HS-27A (cell line): ENCODE data around the gene MCM7.

Experiments used
- DNase-seq: peaks from one replicate; pipeline ENCODE4 v3.0.0-alpha.2; 2012; ENCODE audit warnings: low read depth, missing footprints

MCM7 gene

DNA sequence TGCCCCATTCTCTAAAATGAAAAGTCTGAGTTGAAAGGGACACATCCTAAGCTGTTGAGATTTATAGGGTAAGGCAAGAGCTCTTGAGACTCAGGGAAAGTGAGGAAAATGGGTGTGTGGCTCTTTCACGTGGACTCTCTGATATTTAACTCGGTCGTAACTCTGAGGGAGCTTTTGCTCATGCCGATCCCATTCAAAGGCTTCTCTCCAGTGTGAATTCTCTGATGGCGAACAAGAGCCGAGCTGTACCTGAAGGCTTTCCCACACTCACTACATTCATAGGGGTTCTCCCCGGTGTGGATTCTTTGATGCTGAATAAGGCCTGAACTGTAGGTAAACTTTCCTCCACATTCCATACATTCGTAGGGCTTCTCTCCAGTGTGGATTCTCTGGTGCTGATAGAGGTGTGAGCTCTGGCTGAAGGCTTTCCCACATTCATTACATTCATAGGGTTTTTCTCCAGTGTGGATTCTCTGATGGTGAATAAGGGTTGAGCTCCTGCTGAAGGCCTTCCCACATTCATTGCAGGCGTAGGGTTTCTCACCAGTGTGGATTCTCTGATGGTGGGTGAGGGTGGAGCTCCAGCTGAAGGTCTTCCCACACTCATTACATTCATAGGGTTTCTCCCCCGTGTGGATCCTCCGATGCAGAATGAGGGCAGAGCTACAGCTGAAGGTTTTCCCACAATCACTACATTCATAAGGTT lies 30.0 kb downstream of the MCM7 start:
- DNase-seq: no peak

DNA sequence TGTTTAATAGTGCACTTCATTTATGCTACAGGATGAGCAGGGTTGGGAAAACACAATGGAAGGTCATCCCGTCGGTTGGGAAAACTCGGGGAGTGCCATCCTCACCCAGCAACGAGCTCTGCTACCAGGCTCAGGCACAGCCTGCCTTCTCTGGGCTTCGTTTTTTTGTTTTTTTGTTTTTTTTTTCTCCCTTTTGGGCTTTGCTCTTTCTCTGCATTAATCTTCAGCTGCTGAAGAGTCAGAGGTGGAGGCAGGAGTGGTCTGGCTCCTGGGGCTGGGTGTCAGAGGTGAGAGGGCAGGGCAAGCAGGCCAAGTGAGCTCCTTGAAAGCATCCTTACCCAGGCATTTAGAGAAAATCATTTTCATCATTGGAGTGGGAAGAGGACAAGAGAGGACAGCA lies 31.2 kb downstream of the MCM7 start:
- DNase-seq: no peak

DNA sequence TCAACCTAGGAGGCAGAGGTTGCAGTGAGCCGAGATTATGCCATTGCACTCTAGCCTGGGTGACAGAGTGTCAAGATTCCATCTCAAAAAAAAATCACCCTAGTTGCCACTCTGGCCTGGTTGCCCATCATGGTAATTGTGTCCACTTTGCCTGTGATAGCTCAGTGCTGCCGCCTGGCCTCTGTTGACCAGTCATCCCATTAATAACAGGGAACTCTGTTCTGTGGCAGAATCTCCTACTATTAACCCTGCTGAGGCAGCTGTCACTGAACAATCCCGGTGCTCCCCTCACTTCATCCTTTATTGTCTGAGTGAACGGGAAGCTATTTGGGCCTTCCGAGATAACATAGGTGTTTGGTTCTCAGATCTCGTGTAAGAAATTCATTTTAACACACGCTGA lies 34.2 kb downstream of the MCM7 start:
- no peak for DNase-seq

DNA sequence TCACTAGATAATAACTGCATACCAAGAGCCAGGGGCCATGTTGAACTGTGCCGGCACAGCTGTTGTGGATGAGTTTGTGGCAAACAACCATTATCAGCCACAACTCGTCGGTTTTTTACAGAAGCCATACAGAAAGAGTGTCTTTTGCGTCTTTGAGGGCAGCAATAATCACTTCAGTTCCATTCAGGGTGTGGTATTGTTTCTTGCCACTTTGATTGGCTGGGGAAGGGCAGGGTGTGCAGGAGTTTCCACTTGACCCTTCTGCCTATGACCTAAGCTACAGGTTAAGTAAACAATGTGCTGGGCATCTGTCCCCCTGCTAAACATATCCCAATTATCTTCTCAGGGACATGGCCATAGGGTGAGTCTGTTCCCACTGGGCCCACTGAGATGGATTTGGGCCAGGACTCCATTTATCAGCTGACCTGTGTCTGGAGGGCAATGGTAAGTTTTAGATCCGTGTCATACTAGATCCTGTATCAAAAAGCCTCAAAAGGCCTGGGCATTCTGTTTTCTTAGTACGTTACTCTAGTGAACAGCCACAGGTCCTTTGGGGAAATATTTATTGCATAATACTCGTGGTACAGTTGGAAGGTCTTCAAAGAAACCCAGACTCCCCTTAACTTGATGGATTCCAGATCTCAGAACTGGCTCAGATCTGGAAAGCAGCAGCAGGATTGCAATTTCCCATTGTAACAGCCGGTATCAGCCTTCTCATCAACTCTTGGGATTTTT lies 35.6 kb downstream of the MCM7 start:
- no peak for DNase-seq

DNA sequence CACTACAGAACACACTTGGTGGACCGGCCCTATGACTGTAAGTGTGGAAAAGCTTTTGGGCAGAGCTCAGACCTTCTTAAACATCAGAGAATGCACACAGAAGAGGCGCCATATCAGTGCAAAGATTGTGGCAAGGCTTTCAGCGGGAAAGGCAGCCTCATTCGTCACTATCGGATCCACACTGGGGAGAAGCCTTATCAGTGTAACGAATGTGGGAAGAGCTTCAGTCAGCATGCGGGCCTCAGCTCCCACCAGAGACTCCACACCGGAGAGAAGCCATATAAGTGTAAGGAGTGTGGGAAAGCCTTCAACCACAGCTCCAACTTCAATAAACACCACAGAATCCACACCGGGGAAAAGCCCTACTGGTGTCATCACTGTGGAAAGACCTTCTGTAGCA lies 37.0 kb downstream of the MCM7 start:
- no peak for DNase-seq

DNA sequence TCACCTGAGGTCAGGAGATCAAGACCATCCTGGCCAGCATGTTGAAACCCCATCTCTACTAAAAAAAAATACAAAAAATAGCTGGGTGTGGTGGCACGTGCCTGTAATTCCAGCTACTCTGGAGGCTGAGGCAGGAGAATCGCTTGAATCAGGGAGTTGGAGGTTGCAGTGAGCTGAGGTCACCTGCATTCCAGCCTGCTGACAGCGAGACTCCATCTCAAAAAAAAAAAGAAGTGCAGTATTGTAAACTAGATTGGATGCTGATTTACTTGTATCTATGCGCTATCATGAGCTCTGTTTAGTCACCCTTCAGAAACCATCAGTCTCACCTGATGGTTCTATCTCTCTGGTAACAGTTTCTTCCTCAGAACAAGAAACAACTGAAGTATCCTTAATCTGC lies 37.8 kb downstream of the MCM7 start:
- no peak for DNase-seq

DNA sequence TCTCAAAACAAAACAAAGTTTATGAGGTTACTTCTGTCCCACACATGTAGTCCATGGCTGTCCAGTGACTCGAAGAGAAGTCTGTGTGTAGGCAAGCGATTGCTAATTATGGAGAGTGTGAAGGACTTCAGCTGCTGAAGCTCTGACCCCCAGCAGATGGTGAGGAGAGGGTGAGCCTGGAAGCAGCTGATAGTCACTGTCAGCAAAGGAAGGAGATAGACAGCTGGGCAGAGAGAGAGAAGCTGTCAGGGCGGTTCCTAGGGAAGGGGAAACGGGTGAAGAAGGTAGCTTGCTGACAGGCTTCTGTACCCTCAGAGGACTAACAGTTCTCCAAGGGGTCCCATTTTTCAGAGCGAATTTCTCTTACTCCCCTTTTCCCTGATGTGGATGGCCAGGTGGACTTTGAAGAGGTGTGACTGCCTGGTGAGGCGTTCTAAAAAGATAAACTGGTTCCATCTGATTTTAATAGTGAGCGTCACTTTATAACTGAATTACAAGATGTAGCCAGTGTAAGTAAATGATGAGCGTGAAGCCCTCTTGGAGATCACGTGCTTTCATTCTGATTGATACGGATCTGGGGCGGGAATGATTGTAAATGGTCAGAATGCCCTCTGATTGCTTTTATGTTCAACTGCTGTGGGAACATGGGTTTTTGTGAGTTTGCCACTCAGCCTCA lies 39.5 kb downstream of the MCM7 start:
- DNase-seq: no peak

DNA sequence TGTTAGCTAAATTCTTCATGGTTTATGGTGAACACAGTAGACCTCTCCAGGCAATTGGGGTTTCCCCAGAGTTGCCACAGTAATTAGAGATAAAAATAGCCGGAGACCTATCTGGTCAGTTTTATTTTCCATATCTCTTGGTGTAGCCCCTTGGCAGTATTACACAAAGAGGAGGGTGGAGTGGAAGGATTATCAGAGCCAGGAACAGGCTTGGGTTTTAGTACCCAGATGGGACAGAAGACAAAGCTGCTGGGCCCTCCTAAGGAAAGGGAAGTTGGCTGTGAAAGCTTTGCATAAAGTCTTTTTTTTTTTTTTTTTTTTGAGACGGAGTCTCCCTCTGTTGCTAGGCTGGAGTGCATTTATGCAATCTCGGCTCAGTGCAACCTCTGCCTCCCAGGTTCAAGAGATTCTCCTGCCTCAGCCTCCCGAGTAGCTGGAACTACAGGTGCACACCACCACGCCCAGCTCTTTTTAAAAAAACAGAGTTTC lies 41.9 kb downstream of the MCM7 start:
- DNase-seq: no peak

DNA sequence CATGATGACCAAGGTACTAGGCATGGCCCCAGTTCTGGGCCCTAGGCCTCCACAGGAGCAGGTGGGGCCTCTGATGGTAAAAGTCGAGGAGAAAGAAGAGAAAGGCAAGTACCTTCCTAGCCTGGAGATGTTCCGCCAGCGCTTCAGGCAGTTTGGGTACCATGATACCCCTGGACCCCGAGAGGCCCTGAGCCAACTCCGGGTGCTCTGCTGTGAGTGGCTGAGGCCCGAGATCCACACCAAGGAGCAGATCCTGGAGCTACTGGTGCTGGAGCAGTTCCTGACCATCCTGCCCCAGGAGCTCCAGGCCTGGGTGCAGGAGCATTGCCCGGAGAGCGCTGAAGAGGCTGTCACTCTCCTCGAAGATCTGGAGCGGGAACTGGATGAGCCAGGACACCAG lies 44.2 kb downstream of the MCM7 start:
- DNase-seq: no peak

DNA sequence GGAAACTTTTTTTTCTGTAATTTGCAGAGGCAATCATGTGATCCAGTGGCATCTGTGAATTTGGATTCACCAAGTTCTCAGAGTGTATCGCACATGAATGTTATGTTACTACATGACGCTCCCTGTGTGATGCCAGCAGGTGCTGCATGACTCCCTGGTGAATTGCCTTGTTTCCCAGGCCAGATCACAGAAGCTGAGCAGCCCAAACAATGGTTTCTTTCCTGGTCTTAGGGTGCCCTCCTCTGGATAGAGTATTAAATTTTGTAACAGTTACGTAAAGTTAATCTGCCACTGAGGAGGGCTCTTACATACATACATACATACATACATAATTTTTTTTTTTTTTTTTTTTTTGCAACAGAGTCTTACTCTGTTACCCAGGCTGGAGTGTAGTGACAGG lies 48.0 kb downstream of the MCM7 start:
- DNase-seq: no peak

DNA sequence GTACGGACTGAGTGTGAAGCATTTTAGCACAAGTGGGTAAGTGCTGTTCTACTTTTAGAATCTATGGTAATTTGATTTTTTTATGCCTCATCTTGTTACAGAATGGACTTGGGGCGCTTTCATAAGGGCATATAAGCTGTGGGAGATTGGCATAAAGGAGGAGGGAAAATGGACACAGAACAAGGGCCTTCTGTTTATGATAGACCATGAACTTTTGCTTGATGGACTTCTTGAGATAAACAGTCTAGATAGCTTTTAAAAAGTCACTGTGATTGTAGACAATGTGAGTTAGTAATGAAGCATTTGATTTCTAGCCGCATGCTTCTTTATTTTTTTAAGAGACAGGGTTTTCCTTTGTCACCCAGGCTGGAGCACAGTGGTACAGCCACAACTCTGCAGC lies 49.6 kb downstream of the MCM7 start:
- no peak for DNase-seq

DNA sequence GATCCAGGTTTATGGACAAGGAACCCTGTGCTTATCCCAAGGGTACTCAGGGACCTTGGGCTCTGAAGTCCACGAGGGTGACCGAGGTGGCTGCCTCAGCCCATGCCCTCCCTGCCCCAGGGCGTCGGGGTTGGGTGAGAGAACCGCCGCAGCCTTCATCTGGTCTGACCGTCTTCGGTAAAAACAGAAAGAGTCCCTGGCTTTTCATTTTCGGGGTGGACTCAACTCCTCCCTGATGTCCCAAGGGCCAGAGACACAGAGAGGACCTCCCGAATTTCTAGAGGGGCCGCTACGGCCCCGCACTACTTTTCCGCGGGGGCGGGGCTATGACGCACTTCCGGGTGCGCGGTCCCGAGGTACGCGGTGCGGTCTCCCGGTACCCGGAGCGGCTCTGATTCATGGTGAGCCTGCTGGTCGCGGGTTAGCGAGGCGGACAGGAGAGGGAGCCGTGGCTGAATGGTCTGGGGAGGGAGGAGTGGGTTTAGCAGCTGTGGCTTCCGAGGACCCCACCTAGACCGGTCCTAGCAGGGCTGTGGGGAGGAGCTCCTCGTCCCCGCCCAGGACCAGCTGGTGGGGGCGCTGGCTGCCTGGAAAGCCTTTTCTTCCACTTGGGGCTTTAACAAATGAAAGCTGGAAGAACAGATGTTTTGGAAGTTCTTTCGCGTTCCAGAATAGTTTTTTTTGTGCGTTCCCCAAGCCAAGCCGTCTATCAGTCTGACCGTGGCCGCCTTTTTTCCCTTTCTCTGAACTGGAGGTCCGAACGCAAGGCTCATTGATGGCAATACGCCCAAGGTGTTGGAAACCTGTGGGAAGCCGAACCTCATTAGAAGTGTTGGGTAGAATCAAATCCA lies 51.5 kb downstream of the MCM7 start, which contains the start of gene ZSCAN21:
TSS of gene ZSCAN21 (plus strand) at position 334 of the 851 bp plus-strand sequence. CDS start 7,233 bp downstream, outside the sequence.
- DNase-seq: peak; percentile 23

DNA sequence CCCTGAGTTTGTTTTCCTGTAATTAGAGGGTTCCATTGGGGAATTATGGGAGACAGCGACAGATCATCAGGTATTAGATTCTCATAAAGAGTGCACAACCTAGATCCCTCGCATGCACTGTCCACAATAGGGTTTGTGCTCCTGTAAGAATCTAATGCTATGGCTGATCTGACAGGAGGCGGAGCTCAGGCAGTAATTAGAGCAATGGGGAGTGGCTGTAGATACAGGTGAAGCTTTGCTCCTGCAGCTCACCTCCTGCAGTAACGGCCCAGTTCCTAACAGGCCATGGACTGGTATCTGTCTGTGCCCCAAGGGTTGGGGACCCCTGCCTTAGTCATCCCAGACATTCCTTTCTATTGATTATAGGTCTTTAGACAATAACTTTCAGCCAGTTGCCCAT lies 52.5 kb downstream of the MCM7 start:
- no peak for DNase-seq

DNA sequence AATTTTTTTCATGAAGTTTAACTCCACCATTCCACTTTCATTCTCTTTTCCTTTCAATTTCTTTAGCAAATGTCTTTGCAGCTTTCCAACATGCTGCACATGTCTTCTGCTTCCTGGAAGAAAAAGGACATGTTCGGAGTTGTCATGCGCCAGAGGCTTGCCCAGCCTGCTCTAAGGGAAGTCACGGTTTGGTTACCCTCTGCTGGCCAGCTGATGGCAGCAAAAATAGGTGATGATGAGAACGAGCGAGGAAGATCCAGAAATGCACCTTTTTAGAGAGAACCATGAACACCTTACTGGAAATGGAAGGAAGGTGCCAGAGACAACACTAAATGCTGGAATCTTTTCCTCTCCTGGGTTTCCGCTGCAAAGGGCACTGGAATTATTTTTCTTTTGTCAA lies 56.5 kb downstream of the MCM7 start:
- DNase-seq: no peak
